Measurements from ENCODE around the gene TMEM184C.

TMEM184C gene

GRCh38 chr4:147617173-147617840 is at the start of gene TMEM184C:
TMEM184C (plus strand) TSS chr4:147617397; CDS start chr4:147617957, 560 bp downstream.
- DNase-seq, result peak; percentile 95

DNA sequence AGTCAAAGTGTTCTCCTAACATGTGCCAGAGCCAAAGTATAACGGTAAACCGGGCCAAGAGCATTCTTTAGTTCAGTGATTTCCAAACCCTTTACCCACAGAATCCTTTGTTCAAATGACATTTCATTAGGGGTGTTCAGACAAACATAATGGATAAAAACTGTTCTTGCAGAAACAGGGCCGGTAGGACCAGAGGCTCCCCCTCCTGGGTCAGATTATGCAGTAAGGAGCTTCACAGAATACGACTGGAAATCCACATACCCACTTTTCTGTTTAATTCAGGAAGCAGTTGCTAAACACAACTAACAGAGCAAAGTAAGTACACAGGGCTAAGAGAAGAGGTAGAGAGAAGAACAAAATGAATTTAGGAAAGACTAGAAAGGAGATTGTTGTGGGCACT is 46.6 kb upstream of the TMEM184C start:
- DNase-seq, result no peak

GRCh38 chr4:147571036-147571770 is 46.0 kb upstream of the TMEM184C start:
- no peak for DNase-seq

DNA sequence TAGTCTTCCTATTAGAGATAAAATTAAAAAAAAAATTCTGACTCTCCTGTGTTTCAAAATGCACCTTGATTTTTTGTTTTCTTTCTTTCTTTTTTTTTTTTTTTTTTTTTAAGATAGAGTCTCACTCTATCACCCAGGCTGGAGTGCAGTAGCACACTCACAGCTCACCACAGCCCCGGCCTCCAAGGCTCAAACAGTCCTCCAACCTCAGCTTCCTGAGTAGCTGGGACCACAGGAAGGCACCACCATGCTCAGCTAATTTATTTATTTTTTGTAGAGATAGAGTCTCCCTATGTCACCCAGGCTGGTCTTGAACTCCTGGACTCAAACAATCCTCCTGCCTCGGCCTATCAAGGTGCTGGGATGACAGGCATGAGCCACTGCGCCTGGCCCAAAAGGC is 41.1 kb upstream of the TMEM184C start:
- DNase-seq, result no peak

GRCh38 chr4:147578051-147578476 is 39.1 kb upstream of the TMEM184C start:
- no peak for DNase-seq

- no peak for DNase-seq
Measured at GRCh38 chr4:147578593-147578992, 38.6 kb upstream of the TMEM184C start.

DNA sequence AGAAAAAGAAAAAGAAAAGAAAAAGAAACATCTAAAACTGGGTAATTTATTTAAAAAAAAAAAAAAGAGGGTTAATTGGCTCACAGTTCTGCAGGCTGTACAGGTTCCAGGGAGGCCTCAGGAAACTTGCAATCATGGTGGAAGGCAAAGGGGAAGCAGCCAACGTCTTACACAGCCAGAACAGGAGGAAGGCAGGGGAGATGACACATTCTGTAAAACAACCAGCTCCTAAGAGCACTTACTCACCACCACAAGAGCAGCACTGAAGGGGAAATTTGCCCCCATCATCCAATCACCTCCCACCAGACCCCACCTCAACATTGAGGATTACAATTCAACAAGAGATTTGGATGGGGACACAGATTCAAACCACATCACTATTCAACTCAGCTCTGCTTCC is 36.8 kb upstream of the TMEM184C start:
- DNase-seq, result no peak

DNA sequence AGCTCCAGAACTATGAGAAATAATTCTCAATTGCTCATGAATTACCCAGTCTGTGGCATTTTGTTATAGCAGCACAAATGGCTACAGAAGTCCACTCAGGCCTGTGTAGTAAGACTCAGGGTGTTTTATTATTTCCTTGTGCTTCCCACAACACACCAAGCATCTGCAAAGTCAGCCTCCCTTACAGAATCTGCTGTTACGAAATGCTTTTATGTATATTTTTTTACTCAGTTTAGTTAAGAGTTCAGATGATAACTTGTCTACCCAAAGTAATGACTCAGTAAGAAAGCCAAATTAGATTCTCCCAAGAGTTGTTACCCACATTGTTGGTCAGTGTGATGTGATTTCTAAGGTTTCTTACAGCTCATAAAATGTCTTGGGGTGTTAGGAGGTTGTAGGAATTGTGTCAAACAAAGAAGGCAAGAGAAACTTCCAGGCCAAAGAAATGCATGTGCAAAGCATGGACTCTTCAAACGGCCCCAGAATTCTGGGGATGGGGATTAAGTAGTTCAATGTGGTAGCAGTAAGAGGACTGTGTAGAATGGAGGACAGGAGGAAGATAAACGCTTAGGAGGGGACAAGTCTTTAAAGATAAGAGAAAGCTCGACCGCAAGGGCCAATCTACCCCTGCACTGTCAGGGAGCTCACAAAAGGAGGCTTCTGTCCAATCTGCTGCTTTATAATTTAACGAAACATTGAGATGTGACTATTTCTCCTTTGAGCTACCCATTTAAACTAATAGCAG is 35.4 kb upstream of the TMEM184C start:
- DNase-seq, result no peak

- DNase-seq, result no peak
Measured at GRCh38 chr4:147582386-147583060, 34.7 kb upstream of the TMEM184C start.

DNA sequence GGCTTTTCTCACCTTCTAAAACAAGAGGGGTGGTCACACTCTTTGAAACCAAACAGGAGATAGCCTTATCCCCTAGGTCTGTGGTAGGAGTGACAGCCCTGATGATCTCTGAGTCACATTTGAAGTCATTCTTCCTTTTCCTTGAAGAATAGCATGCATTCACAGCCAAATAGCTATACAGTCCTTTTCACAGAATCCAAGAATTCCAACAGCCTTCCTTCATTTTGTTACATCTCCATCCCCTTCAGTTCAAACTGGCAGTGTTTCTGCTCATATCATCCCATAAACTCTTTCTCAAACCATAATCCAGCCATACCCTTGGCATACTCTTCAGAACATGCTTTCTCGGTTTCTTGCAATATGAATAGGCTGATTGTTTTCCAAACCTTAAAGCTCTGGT is 33.3 kb upstream of the TMEM184C start:
- no peak for DNase-seq

- DNase-seq, result no peak
Measured at GRCh38 chr4:147586032-147586431, 31.2 kb upstream of the TMEM184C start.

GRCh38 chr4:147586637-147587036 is 30.6 kb upstream of the TMEM184C start:
- DNase-seq, result no peak

GRCh38 chr4:147587041-147587440 is 30.2 kb upstream of the TMEM184C start:
- no peak for DNase-seq

DNA sequence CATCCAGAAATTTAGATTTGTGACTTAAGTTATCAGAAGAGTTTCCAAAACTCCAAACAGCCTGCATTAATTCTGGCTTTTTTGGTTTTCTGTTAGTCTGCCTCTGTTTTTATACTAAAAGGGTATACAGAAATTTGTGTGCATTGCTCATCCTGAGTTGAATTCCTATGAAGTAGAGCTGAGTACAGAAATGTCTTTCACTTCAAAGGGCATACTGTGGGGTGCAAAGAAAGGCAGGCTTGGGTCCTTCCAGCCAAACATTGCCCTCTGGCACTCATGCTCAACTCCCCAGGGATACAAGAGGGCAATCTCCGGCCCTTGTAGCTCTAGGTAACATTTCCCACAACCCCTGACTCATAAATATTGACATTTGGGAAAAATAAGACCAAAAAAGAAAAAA is 27.6 kb upstream of the TMEM184C start:
- DNase-seq, result no peak

- peak; percentile 43 for DNase-seq
Measured at GRCh38 chr4:147590249-147590920, 26.8 kb upstream of the TMEM184C start.

DNA sequence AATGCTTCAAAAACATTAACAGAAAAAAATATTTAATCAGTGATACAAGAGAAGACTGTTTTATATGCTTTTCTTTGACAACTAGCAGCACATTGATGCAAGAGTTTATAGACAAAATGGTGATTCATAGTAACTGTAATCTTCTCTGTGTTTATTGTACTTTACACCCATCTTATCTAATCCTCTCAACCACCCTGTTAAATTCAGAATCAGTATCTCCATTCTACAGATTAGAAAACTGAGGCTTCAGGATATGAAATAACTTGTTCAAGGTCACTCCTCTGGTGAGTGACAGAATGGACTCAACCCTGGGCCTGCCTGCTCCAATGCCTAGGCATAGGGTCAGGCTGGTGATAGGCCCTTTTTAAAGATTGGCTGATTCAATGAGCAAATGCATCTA is 26.1 kb upstream of the TMEM184C start:
- no peak for DNase-seq

GRCh38 chr4:147594107-147594506 is 23.1 kb upstream of the TMEM184C start:
- DNase-seq, result peak; percentile 4

DNA sequence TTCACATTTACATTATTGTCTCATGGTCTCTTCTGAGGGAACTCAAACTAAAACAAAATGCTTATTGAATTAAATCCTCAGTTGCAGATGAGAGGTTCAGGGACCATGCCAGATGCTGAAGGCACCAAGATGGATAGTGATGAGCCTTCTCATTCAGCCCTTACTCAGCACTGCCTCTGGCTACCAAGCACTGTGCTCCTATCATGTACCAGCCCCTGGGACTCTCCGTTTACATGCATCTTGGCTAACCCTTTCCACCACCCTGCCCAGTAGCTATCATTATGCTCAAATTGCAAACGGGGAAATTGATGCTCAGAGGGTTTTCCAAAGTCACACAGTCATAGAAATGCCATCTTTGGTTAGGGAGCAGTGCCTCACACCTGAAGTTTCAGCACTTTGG is 22.6 kb upstream of the TMEM184C start:
- DNase-seq, result no peak

GRCh38 chr4:147596377-147596776 is 20.8 kb upstream of the TMEM184C start:
- DNase-seq, result peak; percentile 9

- peak; percentile 25 for DNase-seq
Measured at GRCh38 chr4:147596981-147597380, 20.2 kb upstream of the TMEM184C start.

DNA sequence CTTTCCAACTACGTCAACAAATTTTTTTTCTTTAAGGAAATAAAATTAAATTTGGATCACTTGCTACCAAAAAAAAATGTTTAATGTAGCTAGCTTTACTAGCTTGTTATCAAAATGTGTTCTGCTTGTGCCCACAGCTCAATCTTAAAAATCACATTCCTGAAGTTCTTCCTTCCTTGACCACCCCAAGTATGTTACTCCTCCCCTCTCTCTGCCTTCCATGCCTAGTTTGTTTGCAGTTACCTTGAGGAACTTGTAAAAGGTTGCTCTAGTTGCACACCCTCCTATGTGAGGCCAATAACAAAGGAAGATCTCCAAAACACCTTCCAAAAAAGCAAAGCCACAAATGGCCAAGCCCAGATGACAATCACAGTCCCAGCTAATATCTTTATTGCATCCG is 19.6 kb upstream of the TMEM184C start:
- no peak for DNase-seq

- no peak for DNase-seq
Measured at GRCh38 chr4:147599206-147599605, 18.0 kb upstream of the TMEM184C start.

- peak; percentile 3 for DNase-seq
Measured at GRCh38 chr4:147599769-147600168, 17.4 kb upstream of the TMEM184C start.
